ENCODE data around the gene OSBPL1A.

GRCh38 chr18:24185805-24186204, 211.8 kb downstream of the OSBPL1A start:
- TF ChIP-seq CTCF (conservative IDR thresholded peaks at IDR 0.05 in 1 of 2, IDR thresholded peaks at IDR 0.05 in 1 of 2; ENCODE audit: extremely low read depth in 1 of 2, insufficient read depth in 1 of 2, low read depth in 1 of 2, low read length in 2 of 2) (no peak), EZH2 (IDR thresholded peaks at IDR 0.05; ENCODE audit: borderline replicate concordance, low read length) (no peak)

Data from mammary epithelial cell (primary cell).